ENCODE results near the gene FRMPD2.
A peak's percentile ranks its signal among the peaks of the same experiment; 100 is the strongest.

The FRMPD2 gene

DNA sequence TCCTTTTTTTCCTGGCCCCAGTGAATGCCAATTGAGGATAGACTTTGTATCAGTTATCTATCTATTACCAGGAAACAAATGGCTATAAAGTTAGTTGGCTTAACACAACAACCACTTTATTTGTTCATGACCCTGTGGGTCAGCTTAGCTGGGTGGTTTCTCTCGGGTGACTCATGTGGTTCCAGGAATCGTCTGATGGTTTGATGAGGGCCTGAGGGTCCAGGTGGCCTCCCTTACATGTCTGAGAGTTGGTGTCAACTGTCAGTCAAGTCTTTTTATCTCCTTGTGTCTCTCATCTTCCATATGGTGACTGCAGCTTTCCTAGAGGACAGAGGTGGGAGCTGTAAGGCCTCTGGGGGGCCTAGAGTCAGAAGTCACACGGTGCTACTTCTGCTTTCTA, 16.7 kb upstream of the FRMPD2 start:
- H3K4me3 ChIP-seq (ENCODE audit: low read depth, low read length): no peak overlapping the region
- no peaks in the 10 kb centered on the region for H3K27me3 ChIP-seq
- H3K36me3 ChIP-seq: no peaks in the 10 kb centered on the region
- TF ChIP-seq, protein P1, sequence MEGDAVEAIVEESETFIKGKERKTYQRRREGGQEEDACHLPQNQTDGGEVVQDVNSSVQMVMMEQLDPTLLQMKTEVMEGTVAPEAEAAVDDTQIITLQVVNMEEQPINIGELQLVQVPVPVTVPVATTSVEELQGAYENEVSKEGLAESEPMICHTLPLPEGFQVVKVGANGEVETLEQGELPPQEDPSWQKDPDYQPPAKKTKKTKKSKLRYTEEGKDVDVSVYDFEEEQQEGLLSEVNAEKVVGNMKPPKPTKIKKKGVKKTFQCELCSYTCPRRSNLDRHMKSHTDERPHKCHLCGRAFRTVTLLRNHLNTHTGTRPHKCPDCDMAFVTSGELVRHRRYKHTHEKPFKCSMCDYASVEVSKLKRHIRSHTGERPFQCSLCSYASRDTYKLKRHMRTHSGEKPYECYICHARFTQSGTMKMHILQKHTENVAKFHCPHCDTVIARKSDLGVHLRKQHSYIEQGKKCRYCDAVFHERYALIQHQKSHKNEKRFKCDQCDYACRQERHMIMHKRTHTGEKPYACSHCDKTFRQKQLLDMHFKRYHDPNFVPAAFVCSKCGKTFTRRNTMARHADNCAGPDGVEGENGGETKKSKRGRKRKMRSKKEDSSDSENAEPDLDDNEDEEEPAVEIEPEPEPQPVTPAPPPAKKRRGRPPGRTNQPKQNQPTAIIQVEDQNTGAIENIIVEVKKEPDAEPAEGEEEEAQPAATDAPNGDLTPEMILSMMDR (IDR thresholded peaks at IDR 0.05; ENCODE audit: low read depth, low read length): no peak
- H3K9me3 ChIP-seq: no peaks in the 10 kb centered on the region
- DNase-seq: no peak
- H3K4me1 ChIP-seq: no peaks in the 10 kb centered on the region

- H3K4me1 ChIP-seq: no peaks in the 10 kb centered on the region
- no peak for DNase-seq
- TF ChIP-seq, protein P1 (IDR thresholded peaks at IDR 0.05; ENCODE audit: low read depth, low read length): no peak
- no peaks in the 10 kb centered on the region for H3K9me3 ChIP-seq
- no peaks in the 10 kb centered on the region for H3K36me3 ChIP-seq
- H3K4me3 ChIP-seq (ENCODE audit: low read depth, low read length): no peak overlapping the region
- H3K27me3 ChIP-seq: no peaks in the 10 kb centered on the region
These were observed 15.8 kb upstream of the FRMPD2 start for GRCh38 chr10:48290286-48290685.

DNA sequence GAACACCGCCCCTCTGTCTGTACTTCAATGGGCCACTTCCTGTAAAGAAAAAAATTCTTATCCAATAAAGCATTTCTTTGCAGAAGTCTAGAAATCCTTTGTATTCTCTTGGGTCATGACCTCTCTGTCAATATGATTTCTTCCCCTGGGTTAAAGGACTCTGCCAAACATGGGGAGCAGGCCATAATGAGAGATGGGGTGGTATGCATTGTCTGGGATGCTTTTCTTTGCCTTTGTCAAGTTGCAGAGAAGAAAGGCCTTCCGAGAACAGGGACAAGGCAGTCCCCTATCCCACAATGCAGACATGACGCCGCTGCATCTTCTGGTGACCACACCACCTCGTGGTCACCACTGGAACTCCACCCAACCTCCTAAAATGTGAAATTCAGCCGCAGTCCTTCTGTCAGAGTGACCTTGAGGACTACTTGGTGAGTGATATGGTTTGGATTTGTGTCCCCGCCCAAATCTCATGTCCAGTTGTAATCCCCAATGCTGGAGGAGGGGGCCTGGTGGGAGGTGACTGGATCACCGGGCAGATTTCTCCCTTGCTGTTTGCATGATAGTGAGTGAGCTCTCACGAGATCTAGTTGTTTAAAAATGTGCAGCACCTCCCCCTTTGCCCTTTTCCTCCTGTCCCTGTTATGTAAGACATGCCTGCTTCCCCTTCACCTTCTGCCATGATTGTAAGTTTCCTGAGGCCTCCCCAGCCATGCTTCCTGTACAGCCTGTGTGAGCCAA, 15.2 kb upstream of the FRMPD2 start:
- no peak overlapping the region for H3K4me3 ChIP-seq (ENCODE audit: low read depth, low read length)
- no peaks in the 10 kb centered on the region for H3K4me1 ChIP-seq

DNA sequence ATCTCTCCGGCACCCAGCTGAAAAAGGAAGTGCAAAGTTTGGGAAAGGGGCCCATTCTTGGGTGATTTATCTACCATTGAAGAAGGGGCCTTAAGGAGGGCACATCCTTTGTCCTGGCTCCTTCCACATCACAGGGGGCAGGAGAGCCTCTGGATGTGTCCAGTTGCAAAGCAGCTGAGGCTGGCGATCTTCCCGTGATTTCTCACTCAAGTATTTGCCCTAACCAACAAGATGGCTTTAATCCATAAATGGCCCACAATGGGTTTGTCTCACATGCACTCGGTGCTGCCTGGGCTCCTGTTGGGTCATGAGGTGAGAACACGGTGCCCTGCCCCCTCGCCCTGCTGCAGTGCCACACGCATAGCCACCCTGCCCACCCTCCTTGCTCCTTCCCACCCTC, 14.2 kb upstream of the FRMPD2 start:
- TF ChIP-seq, protein P1 (IDR thresholded peaks at IDR 0.05; ENCODE audit: low read depth, low read length): no peak
- Histone ChIP-seq H3K9me3 (no peaks in the 10 kb centered on the region), H3K4me3 (ENCODE audit: low read depth, low read length) (no peak overlapping the region), H3K4me1 (no peaks in the 10 kb centered on the region), H3K27me3 (no peaks in the 10 kb centered on the region), H3K36me3 (no peaks in the 10 kb centered on the region)
- no peak for DNase-seq

More for the DNA sequence above, 15.2 kb upstream of the FRMPD2 start:
- TF ChIP-seq, protein P1 (IDR thresholded peaks at IDR 0.05; ENCODE audit: low read depth, low read length): peak; percentile 82
- Histone ChIP-seq H3K27me3 (no peaks in the 10 kb centered on the region), H3K9me3 (no peaks in the 10 kb centered on the region), H3K36me3 (no peaks in the 10 kb centered on the region)
- DNase-seq: peak; percentile 57

DNA sequence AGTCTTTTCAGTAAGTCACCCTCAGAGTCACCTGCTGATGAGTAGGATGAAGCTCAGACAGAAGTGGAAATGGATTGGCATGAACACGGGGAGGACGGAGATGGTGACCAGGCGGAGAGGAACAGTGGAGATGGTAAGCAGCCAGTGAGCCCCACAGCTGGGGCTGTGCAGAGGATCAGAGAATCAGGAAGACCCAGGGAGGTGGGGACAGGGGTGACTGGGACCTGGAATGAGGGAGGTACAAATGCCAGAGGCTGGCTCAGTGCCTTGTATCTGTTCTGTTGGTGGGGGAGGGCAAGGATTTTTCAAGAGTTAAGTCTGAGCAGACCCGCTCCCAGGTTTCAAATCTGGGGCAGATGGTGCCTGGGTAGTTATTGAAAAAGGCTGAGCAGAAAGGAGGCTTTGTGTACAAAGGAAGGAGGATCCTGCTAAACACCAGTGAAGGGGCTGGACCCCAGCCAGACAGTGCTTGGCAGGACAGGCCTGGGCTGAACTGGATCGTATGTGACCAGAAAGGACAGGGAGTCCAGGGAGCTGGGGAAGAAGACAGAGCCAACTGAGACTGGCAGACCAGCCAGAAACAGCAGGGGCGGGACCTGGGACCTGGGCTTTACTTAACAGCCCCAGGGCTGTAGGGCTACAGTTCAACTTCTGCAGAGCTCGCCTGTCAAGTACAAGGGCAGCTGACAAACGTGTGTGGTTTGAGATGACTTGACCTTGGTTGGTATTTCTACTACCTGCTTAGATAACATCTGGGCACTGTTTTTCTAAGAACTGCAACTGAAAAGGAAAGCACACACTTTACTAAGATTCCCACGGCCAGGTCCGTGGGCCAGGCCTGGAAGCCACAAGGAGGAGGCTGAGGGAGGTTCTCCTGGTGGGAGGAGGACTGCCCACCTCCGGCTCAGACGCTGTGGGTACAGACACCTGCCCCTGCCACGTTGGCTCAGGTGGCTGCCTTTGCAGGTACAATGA, 13.2 kb upstream of the FRMPD2 start:
- H3K27me3 ChIP-seq: no peaks in the 10 kb centered on the region
- H3K4me3 ChIP-seq (ENCODE audit: low read depth, low read length): no peak overlapping the region
- H3K9me3 ChIP-seq: no peaks in the 10 kb centered on the region
- TF ChIP-seq, protein P1 (IDR thresholded peaks at IDR 0.05; ENCODE audit: low read depth, low read length): no peak
- no peaks in the 10 kb centered on the region for H3K36me3 ChIP-seq
- H3K4me1 ChIP-seq: no peaks in the 10 kb centered on the region
- DNase-seq: no peak
